HG03457 (cell line): ENCODE results near the gene CALB2.

ENCODE experiments used
- ATAC-seq: cut with Tn5 transposase; IDR thresholded peaks from one replicate; pipeline ENCODE4 v1.9.1; 2021; ENCODE audit warnings: moderate number of reproducible peaks; ENCODE audit not compliant: unreplicated experiment

The CALB2 gene

DNA sequence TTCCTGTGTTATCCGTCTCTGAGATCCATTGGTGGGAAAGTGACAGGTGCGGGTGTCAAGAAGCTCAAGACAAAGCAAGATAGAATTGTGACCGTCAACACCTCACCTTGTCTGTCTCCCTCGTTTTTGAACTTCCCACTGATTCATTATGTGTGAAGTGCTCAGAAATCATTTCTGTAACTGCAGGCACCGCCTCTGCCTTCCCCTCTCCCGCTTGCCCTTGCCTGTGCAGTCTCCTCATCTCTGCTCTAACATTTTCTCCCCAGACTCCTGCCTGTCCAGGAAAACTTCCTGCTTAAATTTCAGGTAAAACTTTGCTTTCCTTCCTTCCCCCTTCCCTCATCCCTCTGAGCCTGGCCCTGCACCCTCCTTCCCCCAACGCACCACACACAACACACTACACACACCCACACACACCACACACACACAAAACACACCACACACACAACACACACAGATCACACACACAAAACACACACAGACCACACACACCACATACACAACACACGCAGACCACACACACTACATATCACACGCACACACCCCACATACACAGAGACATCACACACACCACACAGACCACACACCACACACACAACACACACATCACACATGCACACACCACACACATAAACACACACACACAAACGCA is 25.7 kb downstream of the CALB2 start:
- ATAC-seq: no peak

- ATAC-seq: no peak
Measured at GRCh38 chr16:71387045-71387871, 28.7 kb downstream of the CALB2 start.

DNA sequence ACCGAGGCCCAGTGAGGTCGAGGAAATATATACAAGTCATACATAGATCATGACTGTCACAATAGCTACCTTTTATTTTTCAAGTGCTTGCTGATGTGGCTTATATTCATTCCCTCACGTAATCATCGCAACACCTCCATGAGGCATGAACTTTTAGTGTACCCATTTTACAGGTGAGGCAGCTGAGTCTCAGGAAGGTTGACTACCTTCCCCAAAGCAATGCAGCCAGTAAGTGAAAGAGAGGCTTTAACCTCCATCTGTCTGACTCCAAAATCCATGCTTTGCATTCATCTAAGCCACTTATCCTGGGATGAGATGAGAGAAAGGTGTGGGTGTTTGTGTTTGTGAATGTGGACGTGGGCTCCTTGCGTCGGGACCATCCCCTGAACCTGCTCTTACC is 30.8 kb downstream of the CALB2 start:
- ATAC-seq: no peak

- no peak for ATAC-seq
Measured at GRCh38 chr16:71396594-71396993, 38.1 kb downstream of the CALB2 start.

- no peak for ATAC-seq
Measured at GRCh38 chr16:71399801-71400563, 41.5 kb downstream of the CALB2 start.

GRCh38 chr16:71402007-71402406 is 43.5 kb downstream of the CALB2 start:
- no peak for ATAC-seq

GRCh38 chr16:71402674-71403073 is 44.2 kb downstream of the CALB2 start:
- ATAC-seq: no peak

- ATAC-seq: no peak
Measured at GRCh38 chr16:71404364-71404763, 45.8 kb downstream of the CALB2 start.

GRCh38 chr16:71406316-71406715 is 47.8 kb downstream of the CALB2 start:
- ATAC-seq: no peak

DNA sequence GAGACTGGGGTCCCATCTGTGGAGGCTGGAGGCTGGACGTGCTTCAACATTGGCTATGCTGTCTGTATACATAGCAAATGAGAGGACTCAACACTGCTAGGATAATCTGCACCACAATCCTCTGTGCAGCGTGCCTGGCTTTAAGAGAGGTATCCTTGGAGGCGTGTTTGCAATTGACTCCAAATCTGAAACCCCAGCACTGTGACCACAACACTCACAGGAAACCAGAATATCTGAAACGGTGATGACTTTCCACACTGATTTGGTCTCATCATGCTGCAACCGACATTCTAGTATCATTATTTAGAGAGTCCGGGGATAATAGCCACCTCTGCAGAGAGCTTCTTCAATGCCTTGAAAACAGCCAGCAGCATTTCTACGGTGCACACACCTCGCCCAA is 48.2 kb downstream of the CALB2 start:
- no peak for ATAC-seq

- no peak for ATAC-seq
Measured at GRCh38 chr16:71407731-71408130, 49.2 kb downstream of the CALB2 start.

- ATAC-seq: no peak
Measured at GRCh38 chr16:71408536-71408935, 50.0 kb downstream of the CALB2 start.

- ATAC-seq: no peak
Measured at GRCh38 chr16:71409011-71409775, 50.7 kb downstream of the CALB2 start.

GRCh38 chr16:71410146-71410545 is 51.6 kb downstream of the CALB2 start:
- ATAC-seq: no peak

DNA sequence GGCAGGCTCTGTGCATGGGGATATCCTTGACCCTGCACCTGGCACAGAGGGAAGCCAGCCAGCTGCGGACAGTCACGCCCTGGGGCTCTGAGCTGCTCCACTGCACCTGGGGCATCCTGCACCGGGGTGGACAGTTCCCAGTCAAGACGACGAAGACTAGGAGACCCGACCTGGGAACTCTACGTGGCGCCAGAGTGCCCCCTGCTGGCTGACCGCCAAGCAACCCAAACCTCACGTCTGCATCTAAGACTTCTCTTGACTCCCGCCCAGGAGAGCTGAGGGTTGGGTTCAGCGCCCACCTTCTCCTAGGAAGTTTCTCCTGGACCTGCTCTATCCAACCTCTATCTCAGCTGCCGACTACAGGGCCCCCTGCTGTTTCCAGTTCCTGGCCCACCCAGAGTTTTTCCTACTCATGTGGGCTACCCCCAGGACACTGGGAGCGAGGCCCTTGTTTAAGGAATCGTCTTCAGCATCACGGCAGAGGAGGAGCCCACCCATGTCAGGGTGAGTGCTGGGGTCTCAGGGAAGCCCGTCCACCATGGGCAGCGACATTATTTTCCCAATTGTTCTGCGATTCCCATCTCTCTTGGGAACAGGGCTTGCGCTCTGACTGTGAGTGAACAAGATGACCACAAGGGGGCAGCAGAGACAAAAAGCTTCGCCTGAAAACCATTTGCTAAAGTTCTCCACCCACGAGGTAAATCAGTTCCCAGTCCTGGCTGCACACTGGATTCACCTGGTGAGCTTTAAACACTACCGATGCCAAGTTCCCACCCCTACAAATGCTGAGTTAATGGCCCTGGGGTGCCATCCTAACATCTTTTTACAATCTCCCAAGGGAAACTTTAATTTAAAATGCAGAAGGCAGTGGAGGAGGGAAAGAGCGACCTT is 54.0 kb downstream of the CALB2 start:
- no peak for ATAC-seq

DNA sequence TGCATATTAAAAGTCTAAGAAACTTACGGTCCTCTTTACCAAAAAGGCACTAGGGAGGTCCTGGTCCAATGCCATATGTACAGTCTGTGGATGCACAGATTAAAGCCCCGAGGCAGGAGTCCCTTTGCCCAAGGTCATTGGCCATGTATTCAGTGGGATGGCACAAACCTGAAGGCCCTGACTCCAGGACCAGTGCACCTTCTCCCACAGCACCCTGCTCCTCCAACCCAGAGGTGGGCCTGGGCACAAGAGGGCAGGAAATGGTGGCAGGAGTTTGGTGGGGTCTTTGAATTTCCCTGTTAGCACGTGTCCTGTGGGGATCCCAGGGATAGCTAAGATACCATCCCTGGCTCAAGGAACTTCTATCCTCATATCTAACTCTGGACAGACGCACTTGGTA is 54.8 kb downstream of the CALB2 start:
- no peak for ATAC-seq

DNA sequence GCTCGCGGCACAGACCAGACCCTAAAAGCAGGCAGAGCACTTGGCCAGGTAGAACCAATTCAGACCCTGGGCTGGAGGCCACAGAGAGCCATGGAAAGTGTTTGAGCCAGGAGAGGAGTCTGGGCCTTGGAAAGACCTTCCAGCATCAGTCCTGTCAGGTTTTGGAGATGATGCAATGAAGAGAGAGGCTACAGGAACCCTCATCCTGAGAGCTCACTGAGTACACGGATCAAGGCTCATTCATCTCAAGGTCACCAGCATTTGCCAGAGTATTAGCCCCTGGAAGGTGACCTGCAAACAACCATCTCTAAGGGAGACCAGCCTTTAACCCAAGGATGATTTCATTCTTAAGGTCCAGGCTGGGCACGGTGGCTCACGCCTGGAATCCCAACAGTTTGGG is 55.5 kb downstream of the CALB2 start:
- ATAC-seq: no peak

DNA sequence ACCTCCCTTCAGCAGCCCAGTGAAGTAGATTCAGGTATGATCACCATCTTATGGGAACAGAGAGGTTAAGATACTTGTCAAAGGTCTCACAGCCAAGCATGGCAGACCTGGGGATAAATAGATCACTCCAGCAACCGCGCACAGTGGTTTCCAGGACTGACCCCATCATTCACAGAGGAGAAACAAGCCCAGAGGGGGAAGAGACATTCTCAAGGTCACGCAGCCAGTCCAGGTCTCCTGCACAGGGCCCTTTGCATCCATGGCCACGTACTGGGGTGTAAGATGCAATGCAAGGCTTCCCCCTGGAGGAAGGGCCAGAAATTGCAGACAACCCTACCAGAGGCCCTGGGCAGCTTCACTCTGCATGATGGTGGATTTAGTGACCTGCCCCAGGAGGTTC is 63.4 kb downstream of the CALB2 start:
- ATAC-seq: no peak

DNA sequence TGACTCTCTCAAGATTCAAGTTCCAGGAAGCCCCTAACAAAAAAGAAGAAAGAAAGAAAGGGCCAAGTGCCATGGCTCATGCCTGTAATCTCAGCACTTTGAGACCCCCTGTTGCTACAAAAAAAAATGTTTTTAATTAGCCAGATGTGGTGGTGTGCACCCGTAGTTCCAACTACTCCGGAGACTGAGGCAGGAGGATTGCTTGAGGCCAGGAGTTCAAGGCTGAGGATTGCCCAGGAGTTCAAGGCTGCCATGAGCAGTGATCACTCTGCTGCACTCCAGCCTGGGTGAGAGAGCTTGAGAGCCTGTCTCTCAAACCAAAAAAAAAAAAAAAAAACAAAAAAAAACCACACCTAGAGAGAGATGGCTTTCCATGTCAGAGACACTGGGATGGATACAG is 64.5 kb downstream of the CALB2 start:
- no peak for ATAC-seq

- ATAC-seq: no peak
Measured at GRCh38 chr16:71423865-71424264, 65.3 kb downstream of the CALB2 start.
